ENCODE measurements around the gene NYAP1.

DNA sequence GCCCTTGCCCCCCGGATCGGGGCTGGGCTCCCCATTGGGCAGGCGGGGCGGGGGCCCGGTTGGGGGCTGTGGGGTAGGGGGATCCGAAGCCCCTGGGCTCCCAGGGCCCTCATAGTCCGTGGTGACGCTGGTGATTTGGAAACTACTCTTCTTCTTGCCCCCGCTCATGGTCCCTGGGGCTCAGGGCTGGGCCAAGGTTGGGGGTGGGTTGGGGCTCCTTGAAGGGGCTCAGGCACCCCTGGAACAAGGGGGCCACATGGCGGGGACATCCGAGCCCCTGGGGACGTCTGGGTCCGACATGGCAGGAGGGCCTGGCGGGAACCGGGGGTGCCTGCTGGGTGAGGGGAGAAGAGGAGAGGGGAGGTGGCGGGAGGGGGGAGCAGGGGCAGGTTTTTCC is 5.9 kb upstream of the NYAP1 start:
- TF ChIP-seq, protein P1, sequence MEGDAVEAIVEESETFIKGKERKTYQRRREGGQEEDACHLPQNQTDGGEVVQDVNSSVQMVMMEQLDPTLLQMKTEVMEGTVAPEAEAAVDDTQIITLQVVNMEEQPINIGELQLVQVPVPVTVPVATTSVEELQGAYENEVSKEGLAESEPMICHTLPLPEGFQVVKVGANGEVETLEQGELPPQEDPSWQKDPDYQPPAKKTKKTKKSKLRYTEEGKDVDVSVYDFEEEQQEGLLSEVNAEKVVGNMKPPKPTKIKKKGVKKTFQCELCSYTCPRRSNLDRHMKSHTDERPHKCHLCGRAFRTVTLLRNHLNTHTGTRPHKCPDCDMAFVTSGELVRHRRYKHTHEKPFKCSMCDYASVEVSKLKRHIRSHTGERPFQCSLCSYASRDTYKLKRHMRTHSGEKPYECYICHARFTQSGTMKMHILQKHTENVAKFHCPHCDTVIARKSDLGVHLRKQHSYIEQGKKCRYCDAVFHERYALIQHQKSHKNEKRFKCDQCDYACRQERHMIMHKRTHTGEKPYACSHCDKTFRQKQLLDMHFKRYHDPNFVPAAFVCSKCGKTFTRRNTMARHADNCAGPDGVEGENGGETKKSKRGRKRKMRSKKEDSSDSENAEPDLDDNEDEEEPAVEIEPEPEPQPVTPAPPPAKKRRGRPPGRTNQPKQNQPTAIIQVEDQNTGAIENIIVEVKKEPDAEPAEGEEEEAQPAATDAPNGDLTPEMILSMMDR (IDR thresholded peaks at IDR 0.05): no peak
- TF ChIP-seq POLR2AphosphoS5 (IDR thresholded peaks at IDR 0.05) (no peak), POLR2A (IDR thresholded peaks at IDR 0.05) (no peak)

Measured in breast epithelium (tissue), 3 donors.